Measurements from ENCODE around the gene RARRES2.

The RARRES2 gene

DNA sequence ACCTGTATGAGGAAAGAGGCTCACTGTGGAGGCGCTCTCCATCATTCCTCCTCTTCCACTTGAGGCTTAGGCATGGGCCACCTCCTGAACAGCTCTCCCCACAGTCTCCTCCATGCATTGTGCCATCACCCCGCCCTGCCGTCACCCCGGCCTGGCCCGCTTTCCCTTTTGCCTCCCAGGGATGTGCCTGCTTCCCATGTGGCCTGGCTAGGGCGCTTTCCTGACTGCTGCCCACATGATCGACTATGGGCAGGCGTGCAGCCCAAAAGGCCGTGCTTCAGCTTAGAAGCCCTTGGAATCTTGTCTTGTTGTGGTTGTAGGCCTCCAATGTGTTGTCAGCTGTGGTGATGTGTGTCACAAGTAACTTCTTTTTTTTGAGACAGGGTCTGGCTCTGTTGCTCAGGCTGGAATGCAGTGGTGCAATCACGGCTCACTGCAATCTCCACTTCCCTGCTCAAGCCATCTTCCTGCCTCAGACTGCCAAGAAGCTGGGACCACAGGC, 16.3 kb downstream of the RARRES2 start:
- no peak overlapping the region; the same call in 1 of the 2 replicates for H3K4me2 ChIP-seq

DNA sequence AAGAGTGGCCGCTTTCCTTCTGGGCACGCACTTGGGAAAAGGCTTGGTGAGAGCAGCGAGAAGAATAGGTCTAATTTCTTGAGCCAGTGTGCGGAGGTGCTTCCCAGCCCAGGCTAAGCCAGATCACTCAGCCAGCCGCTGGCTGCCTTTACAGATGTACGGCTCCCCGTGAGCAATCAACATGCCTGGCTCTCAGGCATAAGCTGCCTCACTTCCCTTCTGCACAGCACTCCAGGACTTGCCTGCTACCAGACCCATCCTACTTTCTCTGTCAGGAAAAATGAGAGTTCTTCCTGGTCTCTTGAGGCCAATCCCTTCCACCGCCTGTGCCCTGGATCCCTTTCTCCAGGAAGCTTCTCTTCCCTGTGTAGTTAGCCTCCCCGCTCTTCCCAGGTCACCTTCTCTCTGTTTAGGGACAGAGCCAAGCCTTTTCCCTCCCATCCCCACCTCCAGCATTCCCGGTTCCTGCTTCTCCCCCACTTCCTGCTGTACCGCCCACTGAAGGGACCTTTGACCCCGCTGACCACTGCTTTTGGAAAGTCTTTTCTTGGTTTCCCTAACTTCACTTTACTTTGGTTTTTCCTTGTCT, 17.0 kb downstream of the RARRES2 start:
- H3K36me3 ChIP-seq (ENCODE audit: insufficient read depth): no peaks in the 10 kb centered on the region; the same call in 1 of the 2 replicates
- no peak overlapping the region for H3K4me3 ChIP-seq (IDR thresholded peaks at IDR 0.05; ENCODE audit: insufficient read depth, low read depth, low read length)
- H3K27ac ChIP-seq: peak overlapping the region; percentile 93
- no peak overlapping the region for H2AFZ ChIP-seq (ENCODE audit: low read depth)
- peak overlapping the region; percentile 98; the same call in 1 of the 2 replicates for H3K9ac ChIP-seq
- no peaks in the 10 kb centered on the region for H3K27me3 ChIP-seq (ENCODE audit: insufficient read depth, low read depth)
- no peaks in the 10 kb centered on the region for H4K20me1 ChIP-seq (ENCODE audit: insufficient read depth)
- TF ChIP-seq, protein P1, sequence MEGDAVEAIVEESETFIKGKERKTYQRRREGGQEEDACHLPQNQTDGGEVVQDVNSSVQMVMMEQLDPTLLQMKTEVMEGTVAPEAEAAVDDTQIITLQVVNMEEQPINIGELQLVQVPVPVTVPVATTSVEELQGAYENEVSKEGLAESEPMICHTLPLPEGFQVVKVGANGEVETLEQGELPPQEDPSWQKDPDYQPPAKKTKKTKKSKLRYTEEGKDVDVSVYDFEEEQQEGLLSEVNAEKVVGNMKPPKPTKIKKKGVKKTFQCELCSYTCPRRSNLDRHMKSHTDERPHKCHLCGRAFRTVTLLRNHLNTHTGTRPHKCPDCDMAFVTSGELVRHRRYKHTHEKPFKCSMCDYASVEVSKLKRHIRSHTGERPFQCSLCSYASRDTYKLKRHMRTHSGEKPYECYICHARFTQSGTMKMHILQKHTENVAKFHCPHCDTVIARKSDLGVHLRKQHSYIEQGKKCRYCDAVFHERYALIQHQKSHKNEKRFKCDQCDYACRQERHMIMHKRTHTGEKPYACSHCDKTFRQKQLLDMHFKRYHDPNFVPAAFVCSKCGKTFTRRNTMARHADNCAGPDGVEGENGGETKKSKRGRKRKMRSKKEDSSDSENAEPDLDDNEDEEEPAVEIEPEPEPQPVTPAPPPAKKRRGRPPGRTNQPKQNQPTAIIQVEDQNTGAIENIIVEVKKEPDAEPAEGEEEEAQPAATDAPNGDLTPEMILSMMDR (conservative IDR thresholded peaks at IDR 0.05; ENCODE audit: low read depth, low read length): no peak
- H3K4me2 ChIP-seq: peak overlapping the region; percentile 80
- H3K79me2 ChIP-seq (ENCODE audit: insufficient read depth, low read depth): peaks cover 56% of the 10 kb centered on the region
- H3K4me1 ChIP-seq (ENCODE audit: low read depth, poor library complexity, severe bottlenecking): peaks cover 39% of the 10 kb centered on the region

More for the DNA sequence above, 16.3 kb downstream of the RARRES2 start:
- Histone ChIP-seq H3K4me1 (ENCODE audit: low read depth, poor library complexity, severe bottlenecking) (peaks cover 32% of the 10 kb centered on the region), H4K20me1 (ENCODE audit: insufficient read depth) (no peaks in the 10 kb centered on the region), H3K9ac (no peak overlapping the region), H2AFZ (ENCODE audit: low read depth) (no peak overlapping the region), H3K27me3 (ENCODE audit: insufficient read depth, low read depth) (no peaks in the 10 kb centered on the region), H3K79me2 (ENCODE audit: insufficient read depth, low read depth) (peaks cover 49% of the 10 kb centered on the region), H3K36me3 (ENCODE audit: insufficient read depth) (no peaks in the 10 kb centered on the region; the same call in 1 of the 2 replicates), H3K27ac (no peak overlapping the region), H3K4me3 (IDR thresholded peaks at IDR 0.05; ENCODE audit: insufficient read depth, low read depth, low read length) (no peak overlapping the region)
- TF ChIP-seq, protein P1 (conservative IDR thresholded peaks at IDR 0.05; ENCODE audit: low read depth, low read length): no peak

DNA sequence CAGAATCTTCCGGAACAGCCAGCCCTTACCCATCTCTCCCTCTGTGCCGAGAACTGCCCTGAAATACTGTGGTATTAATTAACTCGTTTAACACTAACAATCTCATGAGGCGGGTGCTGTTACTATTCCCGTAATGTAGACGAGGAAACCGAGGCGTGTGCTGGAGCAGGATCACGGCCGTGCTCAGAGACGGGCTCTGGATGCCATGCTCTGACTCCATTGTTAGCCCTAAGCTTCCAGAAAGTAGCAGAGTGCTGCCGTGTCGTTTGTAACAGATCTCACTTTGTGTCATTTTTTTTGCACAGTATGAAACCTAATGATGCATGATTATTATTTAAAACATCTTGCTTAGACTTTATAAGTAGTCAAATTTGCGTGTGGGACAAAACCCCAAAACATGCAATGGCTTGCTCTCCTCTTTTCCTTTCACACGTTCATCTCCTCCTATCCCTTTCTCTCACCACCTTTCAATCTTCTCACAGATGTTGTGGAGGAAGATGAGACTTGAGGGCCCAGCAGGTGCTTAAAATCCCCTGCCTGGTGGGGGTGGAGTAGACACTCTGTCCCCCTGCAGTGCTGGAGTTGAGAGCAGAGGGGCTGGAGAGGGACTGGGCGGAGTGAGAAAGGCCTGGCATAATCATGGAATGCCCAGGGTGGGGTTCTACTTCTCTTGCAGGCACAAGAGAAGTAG, 17.6 kb downstream of the RARRES2 start:
- Histone ChIP-seq H3K27ac (peak overlapping the region; percentile 93), H3K9ac (peak overlapping the region; percentile 98)
- TF ChIP-seq, protein P1 (conservative IDR thresholded peaks at IDR 0.05; ENCODE audit: low read depth, low read length): no peak

DNA sequence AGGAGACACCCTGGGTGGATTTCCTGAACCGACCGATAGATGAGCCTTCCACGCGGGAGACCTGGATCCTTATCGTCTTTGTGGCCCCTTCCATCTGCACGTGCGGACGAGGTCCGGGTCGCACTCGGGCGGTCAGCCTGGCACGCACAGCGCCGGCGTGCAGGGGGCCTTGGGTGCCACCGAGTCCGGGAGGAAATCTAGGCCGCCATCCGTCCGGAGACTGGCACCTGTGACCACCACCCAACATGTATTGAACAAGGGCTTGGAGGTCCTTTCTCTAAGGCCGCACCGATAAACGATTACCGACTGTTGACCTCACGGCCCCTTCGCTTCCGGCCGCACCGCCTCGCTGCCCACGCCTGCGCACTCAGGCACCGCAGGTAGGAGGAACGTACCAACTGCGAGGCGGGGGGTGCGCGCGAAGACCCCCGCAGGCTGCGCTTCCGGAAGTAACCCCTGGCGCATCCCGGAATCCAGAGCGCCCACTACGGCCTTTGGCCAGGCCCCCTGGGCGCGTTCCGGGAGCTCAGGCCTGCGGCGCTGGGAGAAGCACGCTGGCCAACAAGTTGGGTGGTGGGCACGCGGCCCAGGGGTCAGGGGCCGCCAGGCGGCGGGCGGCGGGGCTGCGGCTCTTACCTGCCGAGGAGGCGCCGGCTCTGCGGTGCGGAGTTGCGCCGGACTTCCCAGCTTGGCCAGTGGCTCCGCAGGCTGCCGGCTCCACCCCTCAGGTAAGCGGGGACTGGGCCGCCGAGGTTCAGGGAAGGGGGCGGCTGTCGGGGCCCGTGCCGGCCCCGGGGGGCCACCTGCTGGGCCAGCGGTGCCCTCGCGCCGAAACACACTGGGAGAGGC, 18.4 kb downstream of the RARRES2 start, which contains the start of the genes ACTR3C and LRRC61:
ACTR3C (minus strand) TSS at position 713 of the 849 bp plus-strand sequence. CDS start 28,249 bp downstream, outside the sequence.
LRRC61 (plus strand) TSS at position 523 of the 849 bp plus-strand sequence. CDS start 13,507 bp downstream, outside the sequence.
- H3K79me2 ChIP-seq (ENCODE audit: insufficient read depth, low read depth): peaks cover 69% of the 10 kb centered on the region
- no peaks in the 10 kb centered on the region; the same call in 1 of the 2 replicates for H3K36me3 ChIP-seq (ENCODE audit: insufficient read depth)
- peak within 1 kb of the TSS; percentile 98 for H3K9ac ChIP-seq
- peak within 1 kb of the TSS; percentile 76 for H2AFZ ChIP-seq (ENCODE audit: low read depth)
- H4K20me1 ChIP-seq (ENCODE audit: insufficient read depth): no peaks in the 10 kb centered on the region
- H3K27ac ChIP-seq: peak within 1 kb of the TSS; percentile 93
- peaks cover 51% of the 10 kb centered on the region for H3K4me1 ChIP-seq (ENCODE audit: low read depth, poor library complexity, severe bottlenecking)
- peak within 1 kb of the TSS; percentile 80 for H3K4me2 ChIP-seq
- H3K27me3 ChIP-seq (ENCODE audit: insufficient read depth, low read depth): no peaks in the 10 kb centered on the region
- TF ChIP-seq, protein P1 (conservative IDR thresholded peaks at IDR 0.05; ENCODE audit: low read depth, low read length): no peak; the same call in 1 of the 2 replicates
- H3K4me3 ChIP-seq (IDR thresholded peaks at IDR 0.05; ENCODE audit: insufficient read depth, low read depth, low read length): no peak within 1 kb of the TSS

More for the DNA sequence above, 17.6 kb downstream of the RARRES2 start:
- no peaks in the 10 kb centered on the region; the same call in 1 of the 2 replicates for H3K36me3 ChIP-seq (ENCODE audit: insufficient read depth)
- peaks cover 46% of the 10 kb centered on the region for H3K4me1 ChIP-seq (ENCODE audit: low read depth, poor library complexity, severe bottlenecking)
- H3K4me3 ChIP-seq (IDR thresholded peaks at IDR 0.05; ENCODE audit: insufficient read depth, low read depth, low read length): no peak overlapping the region
- H3K4me2 ChIP-seq: peak overlapping the region; percentile 80
- no peaks in the 10 kb centered on the region for H4K20me1 ChIP-seq (ENCODE audit: insufficient read depth)
- peak overlapping the region; percentile 76 for H2AFZ ChIP-seq (ENCODE audit: low read depth)
- peaks cover 61% of the 10 kb centered on the region for H3K79me2 ChIP-seq (ENCODE audit: insufficient read depth, low read depth)
- H3K27me3 ChIP-seq (ENCODE audit: insufficient read depth, low read depth): no peaks in the 10 kb centered on the region

Data from KMS-11 (cell line).